GM12801 (cell line): ENCODE data around the gene STXBP6.

Source experiments
- CTCF ChIP-seq: IDR thresholded peaks from one replicate; pipeline ENCODE4 v1.5.1; 2011; ENCODE audit warnings: control low read depth; ENCODE audit not compliant: insufficient read length; ENCODE audit errors: extremely low read depth

STXBP6 gene

GRCh38 chr14:24986206-24986893, 63.6 kb downstream of the STXBP6 start:
- TF ChIP-seq CTCF = no peak

- no peak for TF ChIP-seq CTCF
Observed at GRCh38 chr14:24984846-24985589, 64.9 kb downstream of the STXBP6 start.

DNA sequence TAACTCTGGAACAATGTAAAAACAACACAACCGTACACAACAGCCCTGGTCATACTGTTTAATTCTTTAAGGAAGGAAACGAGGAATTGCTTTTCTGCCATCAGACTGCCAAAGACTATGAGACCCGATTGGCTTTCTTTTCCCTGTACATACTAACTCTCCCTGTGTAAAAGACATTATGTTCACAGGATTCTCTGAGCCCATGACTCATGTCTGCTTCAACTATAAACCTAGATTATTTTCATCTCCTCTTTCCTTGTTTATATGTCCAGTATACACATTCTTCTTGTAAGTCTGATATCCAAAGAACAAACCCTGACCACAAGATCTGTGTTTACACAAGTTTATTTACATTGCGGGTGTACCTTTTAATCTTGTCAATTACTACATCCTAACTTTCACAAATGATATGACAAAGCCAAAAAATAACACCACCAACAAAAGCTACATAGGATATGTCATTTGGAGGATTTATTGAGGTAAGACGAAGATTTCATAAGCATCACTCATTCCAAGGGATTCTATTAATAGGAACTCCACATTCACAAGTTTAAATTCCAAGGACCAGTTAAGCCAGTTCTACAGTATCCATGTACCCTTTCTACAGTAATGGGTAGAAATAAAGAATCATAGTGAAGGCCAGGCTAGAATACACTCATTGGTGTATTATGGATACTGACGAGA, 67.3 kb downstream of the STXBP6 start:
- TF ChIP-seq CTCF = no peak

GRCh38 chr14:24979725-24980239, 70.2 kb downstream of the STXBP6 start:
- no peak for TF ChIP-seq CTCF

DNA sequence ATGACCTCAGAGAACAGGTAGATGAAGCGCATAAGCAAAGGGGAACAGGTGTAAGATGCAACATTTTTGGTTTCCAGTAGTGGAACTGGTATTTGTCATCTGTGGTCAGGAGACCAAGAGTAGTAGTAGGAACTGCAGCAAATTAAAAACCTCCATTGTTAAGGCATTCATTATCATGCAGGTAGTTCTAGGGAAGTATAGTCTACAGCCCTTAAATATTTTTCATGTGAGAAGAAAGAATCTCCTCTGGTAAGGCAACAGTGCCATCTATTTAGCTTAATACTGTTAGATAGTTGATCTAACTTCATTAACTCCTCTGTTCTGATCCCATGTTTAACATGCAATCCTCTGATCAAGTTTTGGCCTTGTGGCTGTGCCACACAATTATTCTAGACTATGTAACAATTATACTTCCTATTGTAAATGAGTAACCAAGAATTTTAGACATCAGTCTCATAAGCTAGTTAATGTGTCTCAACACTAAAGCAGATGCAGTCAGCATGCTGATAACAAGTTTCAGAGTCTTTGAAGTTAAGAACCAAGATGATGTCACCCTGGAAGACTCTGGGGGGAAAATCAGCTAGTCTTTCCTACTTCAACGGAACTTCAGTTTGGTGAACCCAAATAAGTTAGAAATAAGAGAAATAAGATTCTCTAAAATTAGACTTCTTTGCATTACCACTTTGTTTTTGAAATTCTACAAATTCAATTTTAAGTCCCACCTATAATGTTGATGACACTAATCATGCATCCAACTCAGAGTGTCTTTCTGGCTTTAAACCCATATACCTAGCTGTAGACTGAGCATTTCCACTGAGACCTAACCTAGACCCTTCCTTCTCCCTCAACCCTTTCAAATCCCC, 70.9 kb downstream of the STXBP6 start:
- TF ChIP-seq CTCF = no peak

- TF ChIP-seq CTCF = no peak
Observed at GRCh38 chr14:24976602-24977001, 73.3 kb downstream of the STXBP6 start.

GRCh38 chr14:24975393-24975792, 74.6 kb downstream of the STXBP6 start:
- TF ChIP-seq CTCF = no peak
